Measurements from ENCODE around the gene SOS2.

GRCh38 chr14:50082784-50083466, 148.5 kb downstream of the SOS2 start:
- no peak for TF ChIP-seq CTCF (conservative IDR thresholded peaks at IDR 0.05; ENCODE audit: low read depth, low read length)
- no peak for TF ChIP-seq EZH2 (IDR thresholded peaks at IDR 0.05; ENCODE audit: borderline replicate concordance, low read depth, low read length, poor library complexity, severe bottlenecking)

Measured in A673 (cell line).